ENCODE measurements around the gene SNX33. TPM values are rescaled to one million over a fixed set of nuclear protein-coding genes. Genes with fewer than 3 reads are reported as not detected.
"Not testable (repeated sequence)": the region's sequence is repeated elsewhere in the genome, so short reads cannot be mapped to it uniquely, and the experiment has no call there.

Gene SNX33
- total RNA-seq, 1 experiment from 2014 or later: 8.3 TPM

- H3K27ac ChIP-seq (ENCODE audit: low read depth, low read length); ATAC-seq; DNase-seq (ENCODE audit: low read depth, low spot score); RAD21 ChIA-PET (ENCODE audit: low non-redundant PET in 1 of 2, low total read pairs in 2 of 2, uncharacterized antibody in 2 of 2, unreplicated experiment in 2 of 2); H3K36me3 ChIP-seq (ENCODE audit: control insufficient read depth in 1 of 2, insufficient read depth in 2 of 2, low read length in 2 of 2); intact Hi-C loops (cut with micrococcal nuclease); POLR2A ChIA-PET; H3K9ac ChIP-seq (ENCODE audit: low read length); H3K4me2 ChIP-seq (ENCODE audit: low read length); H3K9me3 ChIP-seq (ENCODE audit: control insufficient read depth in 1 of 2, insufficient read depth in 1 of 2, low read depth in 1 of 2, low read length in 2 of 2); H2AFZ ChIP-seq (ENCODE audit: low read depth, low read length, poor library complexity, severe bottlenecking); CTCF ChIA-PET; H3K27me3 ChIP-seq (ENCODE audit: insufficient read depth, low read length); BruUV-seq (replicated peaks); H3K4me3 ChIP-seq (replicated peaks in 1 of 2; ENCODE audit: low read depth in 1 of 2, low read length in 2 of 2); H3K9me2 ChIP-seq (ENCODE audit: insufficient read depth): not testable (repeated sequence)
- H3K79me2 ChIP-seq (ENCODE audit: insufficient read depth, low read length): peaks cover 26% of the 10 kb centered on the region
- H4K20me1 ChIP-seq (ENCODE audit: insufficient read depth): peaks cover 10% of the 10 kb centered on the region; the same call in 1 of the 2 replicates
- peaks cover 6 to 30% of the 10 kb centered on the region in 2 experiments; a peak in 3 of 4 replicates for H3K4me1 ChIP-seq (ENCODE audit: control insufficient read depth in 1 of 2, insufficient read depth in 2 of 2, low read length in 2 of 2)
Observed at GRCh38 chr15:75633922-75634321, 13.8 kb upstream of the SNX33 start.

- Histone ChIP-seq H3K4me2 (ENCODE audit: low read length) (no peak overlapping the region; the same call in 1 of the 2 replicates), H4K20me1 (ENCODE audit: insufficient read depth) (peaks cover 15% of the 10 kb centered on the region; the same call in 1 of the 2 replicates), H3K9me3 (ENCODE audit: control insufficient read depth in 1 of 2, insufficient read depth in 1 of 2, low read depth in 1 of 2, low read length in 2 of 2) (no peaks in the 10 kb centered on the region), H3K27me3 (ENCODE audit: insufficient read depth, low read length) (no peaks in the 10 kb centered on the region), H2AFZ (ENCODE audit: low read depth, low read length, poor library complexity, severe bottlenecking) (no peak overlapping the region), H3K4me1 (ENCODE audit: control insufficient read depth in 1 of 2, insufficient read depth in 2 of 2, low read length in 2 of 2) (peaks cover 6 to 43% of the 10 kb centered on the region in 2 experiments; a peak in 3 of 4 replicates), H3K27ac (ENCODE audit: low read depth, low read length) (no peak overlapping the region), H3K79me2 (ENCODE audit: insufficient read depth, low read length) (peaks cover 36% of the 10 kb centered on the region), H3K36me3 (ENCODE audit: control insufficient read depth in 1 of 2, insufficient read depth in 2 of 2, low read length in 2 of 2) (0 out of 4 replicates have a peak, but pooled peaks cover 0 to 5% of the 10 kb centered on the region in 2 experiments), H3K9me2 (ENCODE audit: insufficient read depth) (no peaks in the 10 kb centered on the region), H3K9ac (ENCODE audit: low read length) (no peak overlapping the region), H3K4me3 (replicated peaks in 1 of 2; ENCODE audit: low read depth in 1 of 2, low read length in 2 of 2) (no peak overlapping the region)
- POLR2A ChIA-PET: interaction anchor here (0.9 kb wide), 1 partner anchor 10 kb away, joined by 3 read pairs; the partner anchor contains the start of gene SNUPN
- intact Hi-C loops (cut with micrococcal nuclease): no loop called here
- CTCF ChIA-PET: interaction anchor here (1.2 kb wide), 1 partner anchor 10 kb away, joined by 3 read pairs; the partner anchor contains the start of gene SNUPN
- no TSS peak for BruUV-seq (replicated peaks)
- ATAC-seq (no peak), DNase-seq (ENCODE audit: low read depth, low spot score) (no peak)
- RAD21 ChIA-PET (ENCODE audit: low non-redundant PET in 1 of 2, low total read pairs in 2 of 2, uncharacterized antibody in 2 of 2, unreplicated experiment in 2 of 2): no interaction called here
- TF ChIP-seq JUND (IDR thresholded peaks at IDR 0.05) (no peak), ZFX (IDR thresholded peaks at IDR 0.05) (no peak), YY1 (IDR thresholded peaks at IDR 0.05; ENCODE audit: extremely low read depth, insufficient replicate concordance, low read depth, low read length) (no peak), SP1 (IDR thresholded peaks at IDR 0.05; ENCODE audit: low read depth) (no peak), ZNF274 (IDR thresholded peaks at IDR 0.05; ENCODE audit: low read depth, low read length) (no peak), MAX (IDR thresholded peaks at IDR 0.05) (no peak), ELF1 (IDR thresholded peaks at IDR 0.05; ENCODE audit: borderline replicate concordance, low read depth) (no peak), TCF7L2 (IDR thresholded peaks at IDR 0.05; ENCODE audit: borderline replicate concordance, extremely low read depth, insufficient read depth, insufficient read length) (no peak), CEBPB (IDR thresholded peaks at IDR 0.05; ENCODE audit: low read depth) (no peak), FOSL1 (IDR thresholded peaks at IDR 0.05; ENCODE audit: low read depth) (no peak), CTCF (IDR thresholded peaks at IDR 0.05 in 2 of 3, conservative IDR thresholded peaks at IDR 0.05 in 1 of 3; ENCODE audit: borderline replicate concordance in 1 of 3, insufficient read depth in 1 of 3, low read depth in 2 of 3, low read length in 2 of 3) (no peak), EZH2 (IDR thresholded peaks at IDR 0.05) (no peak), POLR2A (IDR thresholded peaks at IDR 0.05; ENCODE audit: borderline replicate concordance, extremely low read depth, insufficient read depth, insufficient read length) (no peak)
Observed at GRCh38 chr15:75636026-75636425, 11.7 kb upstream of the SNX33 start.
